GM13977 (cell line): Measurements from ENCODE around the gene ST6GALNAC6.

Source experiments
- DNase-seq: peaks from one replicate; pipeline ENCODE4 v3.0.0; 2012; ENCODE audit warnings: low spot score
- CTCF ChIP-seq: IDR thresholded peaks from 2 replicates; pipeline ENCODE4 v1.5.1; 2012; ENCODE audit warnings: mild to moderate bottlenecking, control low read depth; ENCODE audit not compliant: insufficient read depth; ENCODE audit errors: extremely low read depth, missing control alignments
- in situ Hi-C: fragments of 300-500 bp; cut with MboI; formaldehyde crosslinking; loops from one replicate; pipeline ENCODE4 v1.12.0; 2022; ENCODE audit warnings: low sequenced_read_pairs, low pct_unique_long_range_greater_than_20kb, mixed read lengths, inconsistent platforms; ENCODE audit not compliant: unreplicated experiment

ST6GALNAC6 gene

GRCh38 chr9:127916720-127917581 is 17.5 kb upstream of the ST6GALNAC6 start, which contains the start of gene ST6GALNAC4:
TSS of gene ST6GALNAC4 (minus strand) at chr9:127917041. CDS start at chr9:127916419, 622 bp downstream.
- in situ Hi-C loops: loop anchor here (10.0 to 25.0 kb wide), 2 partner anchors 132 to 330 kb away; partner anchors contain the start of gene CDK9
- no peak for TF ChIP-seq CTCF
- DNase-seq: peak; percentile 99

GRCh38 chr9:127915801-127916719 is 16.7 kb upstream of the ST6GALNAC6 start:
- TF ChIP-seq CTCF: no peak
- DNase-seq: no peak
- in situ Hi-C loops: loop anchor here (10.0 to 25.0 kb wide), 2 partner anchors 131 to 329 kb away; partner anchors contain the start of gene CDK9

DNA sequence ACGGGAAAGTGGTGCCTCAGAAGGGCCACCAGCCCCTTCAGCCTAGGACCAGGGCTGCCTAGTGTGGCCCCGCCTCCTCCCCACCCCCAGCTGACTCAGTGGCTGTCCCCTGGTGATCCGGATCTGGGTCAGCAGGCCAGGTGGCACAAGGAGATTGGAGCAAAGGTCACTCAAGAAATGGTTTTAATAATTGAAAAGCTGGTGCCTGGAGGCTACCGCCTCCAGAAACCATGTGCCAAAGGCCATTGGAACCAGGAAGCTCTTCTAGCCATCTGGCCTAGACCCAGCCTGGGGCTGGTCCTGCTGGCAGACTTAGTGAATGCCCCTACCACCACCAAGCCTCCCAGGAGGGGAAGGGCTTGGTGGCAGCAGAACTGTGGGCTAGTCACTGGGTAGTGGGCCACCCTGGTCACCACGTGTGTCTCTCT is 15.9 kb upstream of the ST6GALNAC6 start:
- in situ Hi-C loops: loop anchor here (10.0 to 25.0 kb wide), 2 partner anchors 131 to 328 kb away; partner anchors contain the start of gene CDK9
- DNase-seq: no peak
- TF ChIP-seq CTCF: no peak

GRCh38 chr9:127913682-127914081 is 14.3 kb upstream of the ST6GALNAC6 start:
- TF ChIP-seq CTCF: no peak
- in situ Hi-C loops: loop anchor here (10.0 to 25.0 kb wide), 2 partner anchors 129 to 326 kb away; partner anchors contain the start of gene CDK9
- DNase-seq: no peak

DNA sequence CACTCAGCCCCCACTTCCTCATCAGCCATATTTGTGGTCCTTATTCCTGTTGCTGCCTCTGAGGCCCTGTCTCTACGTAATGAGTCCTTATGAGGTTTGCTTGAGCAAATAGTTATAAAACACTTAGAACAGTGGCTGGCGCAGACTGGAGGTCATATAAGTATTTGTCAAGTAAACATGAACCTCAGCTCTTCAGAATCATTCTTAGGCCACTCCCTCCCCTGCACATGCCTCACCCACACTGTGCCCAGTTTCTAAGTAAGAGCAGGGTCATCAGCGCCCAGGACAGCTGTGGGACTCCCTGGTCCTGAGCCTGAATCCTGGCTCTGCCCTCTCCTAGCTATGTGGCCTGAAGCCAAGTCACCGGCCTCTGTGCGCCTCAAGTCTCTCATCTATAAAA is 13.5 kb upstream of the ST6GALNAC6 start:
- DNase-seq: no peak
- in situ Hi-C loops: loop anchor here (10.0 to 25.0 kb wide), 2 partner anchors 128 to 326 kb away; partner anchors contain the start of gene CDK9
- TF ChIP-seq CTCF: no peak

DNA sequence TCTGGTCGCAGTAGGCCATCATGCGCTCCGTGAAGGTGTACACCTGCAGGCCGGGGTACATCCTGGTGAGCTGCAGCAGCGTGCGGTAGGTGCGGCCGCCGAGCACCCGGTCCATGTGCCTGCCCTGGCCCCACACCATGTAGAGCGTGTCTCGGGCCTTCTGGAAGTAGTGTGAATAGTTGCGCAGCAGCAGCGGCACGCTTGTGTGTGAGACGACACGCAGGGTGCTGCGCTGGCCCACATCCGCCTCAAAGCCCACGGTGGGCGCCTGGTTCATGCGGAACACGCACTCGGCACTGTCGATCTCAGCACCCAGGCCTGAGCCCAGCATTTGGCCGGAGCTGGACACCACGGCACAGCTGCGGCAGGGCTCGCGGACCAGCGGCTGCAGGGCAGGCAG is 12.9 kb upstream of the ST6GALNAC6 start:
- in situ Hi-C loops: loop anchor here (10.0 to 25.0 kb wide), 2 partner anchors 127 to 325 kb away; partner anchors contain the start of gene CDK9
- TF ChIP-seq CTCF: no peak
- DNase-seq: no peak
